Trophoblast cell (in vitro differentiated cells and primary cell): Measurements from ENCODE around the gene DNAH7.

ENCODE experiments used
- DNase-seq, 2 donors: peaks; one replicate each; pipeline ENCODE4 v3.0.0-alpha.2; 2016
- H2AFZ ChIP-seq: 2 replicates; pipeline ENCODE4 v1.6.1; 2013; ENCODE audit warnings: low read length, moderate library complexity, mild to moderate bottlenecking; ENCODE audit not compliant: insufficient read depth, poor library complexity
- H2AK5ac ChIP-seq: 2 replicates; pipeline ENCODE4 v1.6.1; 2013; ENCODE audit warnings: mild to moderate bottlenecking, low read length
- H2BK120ac ChIP-seq: 2 replicates; pipeline ENCODE4 v1.6.1; 2013; ENCODE audit warnings: low read length, mild to moderate bottlenecking, moderate library complexity; ENCODE audit not compliant: insufficient read depth, poor library complexity
- H2BK12ac ChIP-seq: 2 replicates; pipeline ENCODE4 v1.6.1; 2013; ENCODE audit warnings: mild to moderate bottlenecking, low read length, moderate library complexity
- H2BK5ac ChIP-seq: 2 replicates; pipeline ENCODE4 v1.6.1; 2013; ENCODE audit warnings: low read length, low read depth, moderate library complexity, mild to moderate bottlenecking; ENCODE audit not compliant: poor library complexity
- H3K14ac ChIP-seq: 2 replicates; pipeline ENCODE4 v1.6.1; 2013; ENCODE audit warnings: mild to moderate bottlenecking, low read length
- H3K18ac ChIP-seq: 2 replicates; pipeline ENCODE4 v1.6.1; 2013; ENCODE audit warnings: mild to moderate bottlenecking, low read length
- H3K23ac ChIP-seq: 2 replicates; pipeline ENCODE4 v1.6.1; 2013; ENCODE audit warnings: low read length
- H3K27ac ChIP-seq: 2 replicates; pipeline ENCODE4 v1.5.1; 2013; ENCODE audit warnings: low read depth, mild to moderate bottlenecking, inconsistent platforms, low read length, moderate library complexity
- H3K27me3 ChIP-seq: 2 replicates; pipeline ENCODE4 v1.6.1; 2013; ENCODE audit warnings: inconsistent platforms, mild to moderate bottlenecking, low read length, moderate library complexity; ENCODE audit not compliant: insufficient read depth
- H3K36me3 ChIP-seq, 2 experiments: 1 replicate in 1 of 2; 2 replicates in 1 of 2; pipeline ENCODE4 v1.6.1; 2013; ENCODE audit warnings: low read length in 2 of 2, mild to moderate bottlenecking in 2 of 2, moderate library complexity in 1 of 2; ENCODE audit not compliant: insufficient read depth in 2 of 2, control insufficient read depth in 1 of 2
- H3K4ac ChIP-seq: 2 replicates; pipeline ENCODE4 v1.6.1; 2013; ENCODE audit warnings: low read depth, mild to moderate bottlenecking, low read length, moderate library complexity
- H3K4me1 ChIP-seq, 2 experiments: 1 replicate in 1 of 2; 2 replicates in 1 of 2; pipeline ENCODE4 v1.6.1; 2013; ENCODE audit warnings: low read length in 2 of 2, mild to moderate bottlenecking in 2 of 2, moderate library complexity in 1 of 2; ENCODE audit not compliant: insufficient read depth in 2 of 2, control insufficient read depth in 1 of 2
- H3K4me2 ChIP-seq: 2 replicates; pipeline ENCODE4 v1.6.1; 2013; ENCODE audit warnings: inconsistent platforms, mild to moderate bottlenecking, low read length, moderate library complexity
- H3K4me3 ChIP-seq: 2 replicates; pipeline ENCODE4 v1.5.1; 2013; ENCODE audit warnings: mild to moderate bottlenecking, low read depth, low read length, inconsistent platforms
- H3K79me1 ChIP-seq: one replicate; pipeline ENCODE4 v1.6.1; 2013; ENCODE audit warnings: low read length
- H3K79me2 ChIP-seq: 2 replicates; pipeline ENCODE4 v1.6.1; 2013; ENCODE audit warnings: low read length, mild to moderate bottlenecking; ENCODE audit not compliant: control insufficient read depth, insufficient read depth, poor library complexity
- H3K9ac ChIP-seq: 2 replicates; pipeline ENCODE4 v1.6.1; 2013; ENCODE audit warnings: mild to moderate bottlenecking, low read length
- H3K9me3 ChIP-seq: 2 replicates; pipeline ENCODE4 v1.6.1; 2013; ENCODE audit warnings: low read depth, mild to moderate bottlenecking, control low read depth, inconsistent platforms, low read length; ENCODE audit not compliant: insufficient read depth
- H4K12ac ChIP-seq: 2 replicates; pipeline ENCODE4 v1.6.1; 2013; ENCODE audit warnings: low read depth, mild to moderate bottlenecking, low read length, moderate library complexity
- H4K8ac ChIP-seq: 2 replicates; pipeline ENCODE4 v1.6.1; 2013; ENCODE audit warnings: low read depth, mild to moderate bottlenecking, low read length, moderate library complexity
- H4K91ac ChIP-seq: one replicate; pipeline ENCODE4 v1.6.1; 2013; ENCODE audit warnings: low read depth, mild to moderate bottlenecking, low read length, moderate library complexity
- whole genome bisulfite sequencing: extraction: QIAGEN DNeasy Blood & Tissue Kit; methylation state at CpG from one replicate; pipeline ENCODE4 v1.1.7; 2013; ENCODE audit warnings: missing lambda C conversion rate; ENCODE audit not compliant: insufficient read length, insufficient coverage; ENCODE audit errors: extremely low coverage; 5-methylcytosine and 5-hydroxymethylcytosine counted together

DNAH7 gene

GRCh38 chr2:195769975-195770374 is 298.7 kb downstream of the DNAH7 start:
- no peak overlapping the region for H3K9ac ChIP-seq
- no peak overlapping the region for H2AFZ ChIP-seq
- H4K91ac ChIP-seq = no peak overlapping the region
- H3K36me3 ChIP-seq = no peaks in the 10 kb centered on the region
- no peak overlapping the region for H3K4ac ChIP-seq
- H2BK12ac ChIP-seq = no peak overlapping the region
- no peaks in the 10 kb centered on the region for H3K9me3 ChIP-seq
- peak in 1 of 2 donors; percentile 16 for DNase-seq
- H3K18ac ChIP-seq = no peak overlapping the region
- H3K79me2 ChIP-seq = no peaks in the 10 kb centered on the region
- H3K79me1 ChIP-seq = no peaks in the 10 kb centered on the region
- no peak overlapping the region for H4K8ac ChIP-seq
- H4K12ac ChIP-seq = no peak overlapping the region
- no peaks in the 10 kb centered on the region for H3K27me3 ChIP-seq
- H2BK5ac ChIP-seq = no peak overlapping the region
- no peak overlapping the region for H2AK5ac ChIP-seq
- H3K27ac ChIP-seq = no peak overlapping the region
- H3K4me3 ChIP-seq = no peak overlapping the region
- H3K23ac ChIP-seq = no peak overlapping the region
- no peaks in the 10 kb centered on the region for H3K4me1 ChIP-seq
- no peak overlapping the region for H2BK120ac ChIP-seq
- no peak overlapping the region for H3K4me2 ChIP-seq
- H3K14ac ChIP-seq = no peak overlapping the region

- Histone ChIP-seq H3K9ac (no peak overlapping the region), H3K36me3 (no peaks in the 10 kb centered on the region), H2BK5ac (no peak overlapping the region), H3K4ac (no peak overlapping the region), H3K79me1 (no peaks in the 10 kb centered on the region), H4K12ac (no peak overlapping the region), H3K4me3 (no peak overlapping the region), H3K79me2 (no peaks in the 10 kb centered on the region), H3K27me3 (no peaks in the 10 kb centered on the region), H3K4me2 (no peak overlapping the region), H3K18ac (no peak overlapping the region), H4K8ac (no peak overlapping the region), H2AFZ (no peak overlapping the region), H2BK12ac (no peak overlapping the region), H3K23ac (no peak overlapping the region), H3K4me1 (no peaks in the 10 kb centered on the region), H2BK120ac (no peak overlapping the region), H3K14ac (no peak overlapping the region), H3K27ac (no peak overlapping the region), H4K91ac (no peak overlapping the region), H2AK5ac (no peak overlapping the region), H3K9me3 (no peaks in the 10 kb centered on the region)
- DNase-seq = no peak
- WGBS = no CpG with 5 or more reads among the region's 2 CpGs
Observed at GRCh38 chr2:195768431-195768830, 300.2 kb downstream of the DNAH7 start.

- no peak overlapping the region for H3K9ac ChIP-seq
- H3K9me3 ChIP-seq = no peaks in the 10 kb centered on the region
- H3K79me2 ChIP-seq = no peaks in the 10 kb centered on the region
- H2BK12ac ChIP-seq = no peak overlapping the region
- no CpG with 5 or more reads among the region's 1 CpG for WGBS
- no peak overlapping the region for H3K23ac ChIP-seq
- H2BK5ac ChIP-seq = no peak overlapping the region
- no peaks in the 10 kb centered on the region for H3K79me1 ChIP-seq
- no peak overlapping the region for H2AK5ac ChIP-seq
- no peak overlapping the region for H3K4me3 ChIP-seq
- H3K4me2 ChIP-seq = no peak overlapping the region
- H3K27ac ChIP-seq = no peak overlapping the region
- H3K14ac ChIP-seq = no peak overlapping the region
- H3K4ac ChIP-seq = no peak overlapping the region
- H3K36me3 ChIP-seq = no peaks in the 10 kb centered on the region
- H3K18ac ChIP-seq = no peak overlapping the region
- H3K4me1 ChIP-seq = no peaks in the 10 kb centered on the region
- no peak overlapping the region for H2BK120ac ChIP-seq
- no peak overlapping the region for H4K8ac ChIP-seq
- no peak overlapping the region for H2AFZ ChIP-seq
- H4K91ac ChIP-seq = no peak overlapping the region
- H4K12ac ChIP-seq = no peak overlapping the region
- DNase-seq = no peak
- H3K27me3 ChIP-seq = no peaks in the 10 kb centered on the region
Observed at GRCh38 chr2:195766691-195767090, 301.9 kb downstream of the DNAH7 start.

- H3K18ac ChIP-seq = no peak overlapping the region
- H3K79me2 ChIP-seq = no peaks in the 10 kb centered on the region
- H3K27me3 ChIP-seq = no peaks in the 10 kb centered on the region
- no peak overlapping the region for H3K14ac ChIP-seq
- peaks cover 2% of the 10 kb centered on the region for H3K9me3 ChIP-seq
- H3K36me3 ChIP-seq = no peaks in the 10 kb centered on the region
- H2AFZ ChIP-seq = no peak overlapping the region
- no peak overlapping the region for H2AK5ac ChIP-seq
- no peak overlapping the region for H3K4ac ChIP-seq
- no peak overlapping the region for H3K9ac ChIP-seq
- no peaks in the 10 kb centered on the region for H3K79me1 ChIP-seq
- H3K4me1 ChIP-seq = no peaks in the 10 kb centered on the region
- no peak overlapping the region for H2BK5ac ChIP-seq
- no peak overlapping the region for H2BK120ac ChIP-seq
- no peak for DNase-seq
- no peak overlapping the region for H3K4me2 ChIP-seq
- H3K27ac ChIP-seq = no peak overlapping the region
- H3K23ac ChIP-seq = no peak overlapping the region
- H4K12ac ChIP-seq = no peak overlapping the region
- H4K8ac ChIP-seq = no peak overlapping the region
- no peak overlapping the region for H3K4me3 ChIP-seq
- no peak overlapping the region for H2BK12ac ChIP-seq
- H4K91ac ChIP-seq = no peak overlapping the region
Observed at GRCh38 chr2:195763866-195764265, 304.8 kb downstream of the DNAH7 start.

- Histone ChIP-seq H3K79me2 (no peaks in the 10 kb centered on the region), H3K14ac (no peak overlapping the region), H3K18ac (no peak overlapping the region), H2BK5ac (no peak overlapping the region), H3K23ac (no peak overlapping the region), H3K79me1 (no peaks in the 10 kb centered on the region), H3K4ac (no peak overlapping the region), H4K91ac (no peak overlapping the region), H3K4me2 (no peak overlapping the region), H3K27ac (no peak overlapping the region), H4K8ac (no peak overlapping the region), H3K9me3 (peaks cover 2% of the 10 kb centered on the region), H2BK12ac (no peak overlapping the region), H3K4me1 (no peaks in the 10 kb centered on the region), H2AFZ (no peak overlapping the region), H4K12ac (no peak overlapping the region), H2AK5ac (no peak overlapping the region), H3K9ac (no peak overlapping the region), H3K4me3 (no peak overlapping the region), H2BK120ac (no peak overlapping the region), H3K27me3 (no peaks in the 10 kb centered on the region), H3K36me3 (no peaks in the 10 kb centered on the region)
- DNase-seq = no peak
- no CpG with 5 or more reads among the region's 1 CpG for WGBS
Observed at GRCh38 chr2:195759877-195760276, 308.8 kb downstream of the DNAH7 start.
